H1 (cell line): ENCODE measurements around the gene JPT2. TPM values are rescaled to one million over a fixed set of nuclear protein-coding genes. Genes with fewer than 3 reads are reported as not detected.

ENCODE experiments used
- BRCA1 ChIP-seq: IDR thresholded peaks from 2 replicates; pipeline ENCODE4 v1.6.1; 2012; ENCODE audit warnings: low read depth, low read length, improper control_type of control experiment
- CHD7 ChIP-seq: fragments of 300-600 bp; sonication (generic); IDR thresholded peaks from 2 replicates; pipeline ENCODE4 v1.7.1; 2012; ENCODE audit warnings: low read length, moderate library complexity, mild to moderate bottlenecking, inconsistent platforms; ENCODE audit not compliant: insufficient replicate concordance
- CTBP2 ChIP-seq: IDR thresholded peaks from 2 replicates; pipeline ENCODE4 v1.7.0; 2011; ENCODE audit warnings: borderline replicate concordance, mild to moderate bottlenecking, moderate library complexity, mixed read lengths, low read length; ENCODE audit not compliant: insufficient read depth, insufficient read length
- CTCF ChIP-seq, 3 experiments: IDR thresholded peaks; 1 replicate in 2 of 3; 2 replicates in 1 of 3; pipeline versions ENCODE4 v1.5.1 to v1.6.1; 2011; ENCODE audit warnings: low read length in 3 of 3, mild to moderate bottlenecking in 3 of 3, inconsistent platforms in 2 of 3, low read depth in 1 of 3, moderate library complexity in 1 of 3; ENCODE audit not compliant: insufficient read depth in 1 of 3; ENCODE audit errors: control extremely low read depth in 1 of 3
- EGR1 ChIP-seq: IDR thresholded peaks from 2 replicates; pipeline ENCODE4 v1.6.1; 2011; ENCODE audit warnings: low read depth, low read length, borderline replicate concordance
- GTF2F1 ChIP-seq: IDR thresholded peaks from 2 replicates; pipeline ENCODE4 v1.6.1; 2012; ENCODE audit warnings: low read depth, low read length, improper control_type of control experiment, borderline replicate concordance
- MAFK ChIP-seq: IDR thresholded peaks from 2 replicates; pipeline ENCODE4 v1.6.1; 2012; ENCODE audit warnings: low read depth, mild to moderate bottlenecking, improper control_type of control experiment, low read length
- PHF8 ChIP-seq: fragments of 200-600 bp; sonication (generic); conservative IDR thresholded peaks from 2 replicates; pipeline ENCODE4 v1.7.1; 2012; ENCODE audit warnings: low read depth, mild to moderate bottlenecking, inconsistent platforms, low read length, moderate library complexity
- SUZ12 ChIP-seq: fragments of 200-600 bp; sonication (generic); IDR thresholded peaks from 2 replicates; pipeline ENCODE4 v1.6.1; 2012; ENCODE audit warnings: mild to moderate bottlenecking, inconsistent platforms, low read length, moderate library complexity, mixed read lengths
- polyA plus RNA-seq, 7 experiments: library from polyadenylated mRNA; depleted of rRNA in 3 of 7; stranded (reverse) in 5 of 7; unstranded in 2 of 7; fragments of >200 nt in 5 of 7; fragments of 200-250 nt in 2 of 7; gene quantifications; 1 replicate in 5 of 7; 2 replicates in 1 of 7; 4 replicates in 1 of 7; pipeline versions ENCODE4 v1.2.1 to v1.2.3, GENCODE V29; 2011 to 2013; ENCODE audit warnings: missing spikeins in 2 of 7, mixed read lengths in 2 of 7
- total RNA-seq: library from RNA; stranded (reverse); fragmentation: NEBNext Ultra II Directional; extraction: Animal tissue kit (Norgen Biotek cat#: 25700); gene quantifications from 2 replicates; pipeline ENCODE4 v1.2.1, GENCODE V29; 2021

The JPT2 gene
- total and polyA plus RNA-seq, 2 of the 8 experiments (the other 6 are each of a cell fraction or from before 2014, with no cell fraction given) = 67.6 to 197 TPM

- TF ChIP-seq CHD7 (no peak), EGR1 (no peak), SUZ12 (no peak), GTF2F1 (no peak), BRCA1 (no peak), CTBP2 (no peak), MAFK (no peak), CTCF (IDR thresholded peaks at IDR 0.05; ENCODE audit: control extremely low read depth in 1 of 3, insufficient read depth in 1 of 3, low read depth in 1 of 3, low read length in 3 of 3) (no peak), PHF8 (no peak)
Measured at GRCh38 chr16:1690810-1691209, 12.7 kb downstream of the JPT2 start (continued).
